ENCODE measurements around the gene IL16. TPM values are rescaled to one million over a fixed set of nuclear protein-coding genes. Genes with fewer than 3 reads are reported as not detected.

Gene IL16
- total and polyA plus RNA-seq, 9 of the 15 experiments (the other 6 are each of a cell fraction or from before 2014, with no cell fraction given) = 1.4 to 18.8 (median 10.6) TPM

GRCh38 chr15:81278306-81279029, 81.8 kb downstream of the IL16 start:
- ChIA-PET CTCF (ENCODE audit: low intra/inter-chr PET ratio) (no interaction called here), POLR2A (no interaction called here)
- ATAC-seq (no peak), FAIRE-seq (no peak), DNase-seq (ENCODE audit: extremely low read depth in 1 of 4, low spot score in 3 of 4) (no peak)
- H3K36me3 ChIP-seq (ENCODE audit: control insufficient read depth, insufficient read depth, low read length) = no peaks in the 10 kb centered on the region
- 49% methylated on average over 6 of the region's 6 CpGs for WGBS (ENCODE audit: insufficient coverage, low coverage, missing lambda C conversion rate)
- intact Hi-C loops (cut with micrococcal nuclease) = loop anchor here (10.0 kb wide), 2 partner anchors 196 to 656 kb away; no protein-coding TSS in a partner anchor
- H3K4me1 ChIP-seq (replicated peaks in 1 of 2; ENCODE audit: control insufficient read depth in 2 of 2, insufficient read depth in 2 of 2, low read length in 2 of 2) = no peaks in the 10 kb centered on the region; a peak in 1 of 5 replicates
- H3K4me3 ChIP-seq = no peak overlapping the region
- TF ChIP-seq CBX5 (IDR thresholded peaks at IDR 0.05; ENCODE audit: borderline replicate concordance, low read depth) = no peak
- TF ChIP-seq ZNF253 (CRISPR knock-in tag; conservative IDR thresholded peaks at IDR 0.05) = no peak
- no peak for TF ChIP-seq HMBOX1 (IDR thresholded peaks at IDR 0.05)
- TF ChIP-seq SRSF9 (IDR thresholded peaks at IDR 0.05; ENCODE audit: borderline replicate concordance, low read depth, low read length) = no peak
- TF ChIP-seq MLX (CRISPR knock-in tag; conservative IDR thresholded peaks at IDR 0.05) = no peak
- TF ChIP-seq KDM2B (CRISPR knock-in tag; IDR thresholded peaks at IDR 0.05) = no peak
- TF ChIP-seq FOXM1 (IDR thresholded peaks at IDR 0.05; ENCODE audit: low read depth) = no peak
- TF ChIP-seq FOXM1 (CRISPR knock-in tag; IDR thresholded peaks at IDR 0.05; ENCODE audit: low read depth) = no peak
- no peak for TF ChIP-seq RAD51 (IDR thresholded peaks at IDR 0.05; ENCODE audit: borderline replicate concordance, low read depth)
- no peak for TF ChIP-seq ATF1 (CRISPR knock-in tag; IDR thresholded peaks at IDR 0.05)
- no peak for TF ChIP-seq ATF1 (tag; IDR thresholded peaks at IDR 0.05)
- TF ChIP-seq KLF6 (CRISPR knock-in tag; IDR thresholded peaks at IDR 0.05; ENCODE audit: borderline replicate concordance) = no peak
- H2AFZ ChIP-seq (ENCODE audit: low read depth, low read length) = no peak overlapping the region
- no peaks in the 10 kb centered on the region for H4K20me1 ChIP-seq (replicated peaks; ENCODE audit: control insufficient read depth, insufficient read depth, low read length)
- H3K27me3 ChIP-seq (ENCODE audit: control insufficient read depth in 2 of 2, insufficient read depth in 2 of 2, low read length in 2 of 2) = no peaks in the 10 kb centered on the region
- H3K9me1 ChIP-seq (ENCODE audit: control insufficient read depth, insufficient read depth, low read length) = no peaks in the 10 kb centered on the region
- no TSS peak for BruUV-seq (replicated peaks)
- H3K9me3 ChIP-seq (replicated peaks; ENCODE audit: control insufficient read depth, insufficient read depth, low read depth, low read length) = no peaks in the 10 kb centered on the region
- no peak overlapping the region for H3K4me2 ChIP-seq (ENCODE audit: insufficient read depth, low read length)
- H3K27ac ChIP-seq (ENCODE audit: extremely low read depth, low read depth, low read length) = no peak overlapping the region
- in situ Hi-C loops (cut with MboI) = no loop called here
- no peaks in the 10 kb centered on the region for H3K79me2 ChIP-seq (ENCODE audit: control insufficient read depth, insufficient read depth, low read length)
- no peak overlapping the region for H3K9ac ChIP-seq (ENCODE audit: insufficient read depth in 1 of 2, low read depth in 2 of 2, low read length in 2 of 2)
